ENCODE measurements around the gene CCDC3. TPM values are rescaled to one million over a fixed set of nuclear protein-coding genes. Genes with fewer than 3 reads are reported as not detected.
"Not testable (repeated sequence)": the region's sequence is repeated elsewhere in the genome, so short reads cannot be mapped to it uniquely, and the experiment has no call there.

Gene CCDC3
- polyA plus RNA-seq, 1 donor = 14.2 TPM

GRCh38 chr10:13003004-13003403 lies 1.5 kb upstream of the CCDC3 start:
- no peak for DNase-seq

- no peak for DNase-seq
Observed at GRCh38 chr10:13001887-13002212, 337 bp upstream of the CCDC3 start.

- DNase-seq = no peak
Observed at GRCh38 chr10:13000431-13000830, 1.1 kb downstream of the CCDC3 start.

GRCh38 chr10:12999849-13000248 lies 1.7 kb downstream of the CCDC3 start:
- no peak for DNase-seq

- DNase-seq = no peak
Observed at GRCh38 chr10:12995425-12995861, 6.1 kb downstream of the CCDC3 start.

- no peak for DNase-seq
Observed at GRCh38 chr10:12993595-12993994, 7.9 kb downstream of the CCDC3 start.

GRCh38 chr10:12985347-12985746 lies 16.2 kb downstream of the CCDC3 start:
- no peak for DNase-seq

GRCh38 chr10:12984165-12984747 lies 17.3 kb downstream of the CCDC3 start:
- DNase-seq = no peak

GRCh38 chr10:12983568-12983967 lies 17.9 kb downstream of the CCDC3 start:
- DNase-seq = not testable (repeated sequence)

- no peak for DNase-seq
Observed at GRCh38 chr10:12981570-12981969, 19.9 kb downstream of the CCDC3 start.

GRCh38 chr10:12980713-12981306 lies 20.7 kb downstream of the CCDC3 start:
- no peak for DNase-seq

- no peak for DNase-seq
Observed at GRCh38 chr10:12980102-12980661, 21.3 kb downstream of the CCDC3 start.

GRCh38 chr10:12978891-12979290 lies 22.6 kb downstream of the CCDC3 start:
- DNase-seq = no peak

GRCh38 chr10:12975906-12976305 lies 25.6 kb downstream of the CCDC3 start:
- no peak for DNase-seq

- DNase-seq = no peak
Observed at GRCh38 chr10:12975266-12975665, 26.2 kb downstream of the CCDC3 start.

GRCh38 chr10:12974491-12975199 lies 26.9 kb downstream of the CCDC3 start:
- no peak for DNase-seq

GRCh38 chr10:12974078-12974477 lies 27.4 kb downstream of the CCDC3 start:
- DNase-seq = no peak

GRCh38 chr10:12973149-12973718 lies 28.3 kb downstream of the CCDC3 start:
- no peak for DNase-seq

GRCh38 chr10:12972146-12972545 lies 29.4 kb downstream of the CCDC3 start:
- no peak for DNase-seq

GRCh38 chr10:12971001-12971788 lies 30.3 kb downstream of the CCDC3 start:
- no peak for DNase-seq

- DNase-seq = no peak
Observed at GRCh38 chr10:12969951-12970350, 31.6 kb downstream of the CCDC3 start.

- DNase-seq = no peak
Observed at GRCh38 chr10:12966067-12966466, 35.4 kb downstream of the CCDC3 start.

All from left kidney (tissue), 2 donors.